ENCODE results near the gene MYOZ2.
"Not testable (repeated sequence)": the region's sequence is repeated elsewhere in the genome, so short reads cannot be mapped to it uniquely, and the experiment has no call there.

The MYOZ2 gene

DNA sequence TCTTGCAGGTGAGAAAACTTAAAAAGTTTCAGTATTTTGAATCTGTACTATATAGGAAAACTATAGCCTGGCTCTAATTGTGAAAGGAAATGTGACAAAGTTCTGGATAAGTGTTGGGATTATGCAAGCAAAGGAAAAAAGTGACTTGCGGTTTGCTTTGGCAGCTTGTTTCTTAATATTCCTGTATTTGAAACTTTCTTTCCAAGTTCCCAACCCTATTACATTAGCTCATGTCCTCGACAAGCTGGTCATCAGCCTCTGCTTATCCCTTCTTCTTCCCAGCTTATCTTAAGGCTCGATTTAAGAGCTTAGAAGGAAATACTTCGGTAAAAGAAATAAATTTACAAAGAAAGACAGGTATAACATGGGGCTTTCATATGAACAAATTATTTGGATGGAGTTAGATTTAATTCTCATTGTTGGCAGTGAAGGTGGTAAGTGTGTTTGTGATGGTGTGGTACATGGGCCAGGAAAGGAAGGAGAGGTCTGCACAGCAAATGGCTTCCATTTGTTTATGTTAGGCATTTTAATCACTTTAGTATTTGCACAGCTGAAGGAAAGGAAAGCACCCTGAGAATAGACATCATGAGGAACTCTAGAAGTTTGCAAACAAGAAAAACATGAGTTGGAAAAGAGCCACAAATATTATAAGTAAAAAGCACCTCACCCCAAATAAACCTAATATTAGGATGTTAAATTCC, 5.1 kb upstream of the MYOZ2 start:
- no peak for DNase-seq

DNA sequence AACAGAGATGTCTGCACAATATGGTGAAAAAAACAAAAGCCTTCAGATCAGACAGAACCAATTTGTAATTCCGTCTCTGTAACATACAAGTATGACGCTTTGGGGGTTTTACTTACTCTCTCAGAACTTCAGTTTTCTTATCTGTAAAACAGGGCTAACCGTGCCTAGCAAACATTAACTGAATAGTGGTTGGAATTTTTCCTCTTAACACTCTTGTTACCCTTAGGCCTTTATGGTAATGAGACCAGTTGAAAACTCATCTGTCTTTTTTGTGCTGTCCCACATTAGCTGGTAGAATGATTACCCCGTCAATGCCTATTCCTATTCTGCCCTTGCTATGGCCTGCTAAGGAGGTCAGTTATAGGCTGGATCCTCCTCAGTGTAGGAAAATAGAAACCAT, 4.5 kb upstream of the MYOZ2 start:
- DNase-seq = no peak

DNA sequence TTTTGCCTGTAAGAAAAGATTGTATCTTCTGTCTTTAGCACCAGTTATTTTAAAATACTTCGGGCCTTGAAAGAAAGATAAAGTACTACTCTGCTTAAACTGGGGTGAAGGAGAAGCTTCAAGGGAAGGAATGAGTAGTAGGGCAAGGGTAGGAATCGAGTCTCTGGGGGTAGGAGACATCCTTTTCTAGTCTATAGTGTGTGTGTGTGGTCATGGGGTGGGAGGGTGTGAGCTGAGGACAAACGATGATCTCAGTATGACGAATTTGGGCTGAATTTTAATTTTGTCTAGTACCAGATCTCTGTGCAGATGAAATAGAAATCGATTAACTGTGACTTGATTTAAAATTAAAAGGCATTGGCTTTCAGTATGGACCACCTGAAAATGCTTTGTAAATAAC, 3.3 kb upstream of the MYOZ2 start:
- no peak for DNase-seq

DNA sequence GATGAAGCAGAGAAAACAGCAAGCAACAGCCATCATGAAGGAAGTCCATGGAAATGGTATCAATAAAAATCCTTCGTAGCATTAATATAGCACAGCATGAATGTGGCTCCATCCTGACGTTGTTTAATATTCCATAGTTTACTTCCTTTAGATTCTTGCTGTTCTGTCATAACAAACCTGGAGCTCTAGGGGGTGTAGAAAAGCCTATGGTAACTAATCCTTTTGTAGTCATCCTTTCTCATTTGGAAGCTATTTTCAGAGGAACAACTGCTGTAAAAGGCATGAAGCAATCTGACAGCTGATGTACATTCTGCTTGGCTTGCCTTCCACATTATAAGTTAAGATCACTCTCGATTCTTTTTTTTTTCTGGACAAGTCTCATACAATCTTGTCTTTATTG, 914 bp downstream of the MYOZ2 start:
- no peak for DNase-seq

DNA sequence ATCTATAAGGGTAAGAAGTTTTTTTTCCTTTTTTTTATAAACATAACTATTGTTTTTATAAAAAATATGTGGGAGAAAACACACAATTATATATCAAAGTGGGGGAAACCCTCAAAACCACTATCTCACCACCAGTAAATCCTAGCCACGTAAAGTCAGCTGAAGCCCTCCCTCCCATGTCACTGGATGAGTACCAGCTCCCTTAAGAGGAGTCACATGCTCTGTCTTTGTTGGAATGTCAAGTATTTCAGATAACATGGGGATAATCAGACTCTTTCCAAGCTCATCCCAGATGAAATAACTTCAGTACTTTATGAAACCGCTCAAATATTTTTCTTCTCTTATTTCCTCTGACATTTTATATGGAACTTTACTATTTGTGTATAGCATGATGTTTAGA, 2.4 kb downstream of the MYOZ2 start:
- DNase-seq = no peak

DNA sequence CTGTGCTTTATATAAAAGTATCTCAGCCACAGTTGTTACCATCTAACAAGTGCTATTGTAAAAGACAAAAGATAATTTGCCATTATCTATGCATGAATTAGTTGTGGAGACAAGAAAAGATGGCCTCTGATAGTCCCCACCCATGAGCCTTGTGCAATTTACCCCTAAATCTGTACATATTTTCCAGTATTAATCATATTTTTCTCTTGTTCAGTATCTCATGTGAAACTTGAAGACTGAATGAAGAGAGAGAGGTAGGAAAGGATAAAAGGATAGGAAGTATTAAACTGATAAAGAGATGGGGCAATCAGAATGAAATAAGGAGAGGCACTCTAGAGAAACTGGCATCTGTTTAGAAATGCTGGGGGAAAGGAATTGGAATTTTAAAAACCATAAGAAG, 3.7 kb downstream of the MYOZ2 start:
- no peak for DNase-seq

DNA sequence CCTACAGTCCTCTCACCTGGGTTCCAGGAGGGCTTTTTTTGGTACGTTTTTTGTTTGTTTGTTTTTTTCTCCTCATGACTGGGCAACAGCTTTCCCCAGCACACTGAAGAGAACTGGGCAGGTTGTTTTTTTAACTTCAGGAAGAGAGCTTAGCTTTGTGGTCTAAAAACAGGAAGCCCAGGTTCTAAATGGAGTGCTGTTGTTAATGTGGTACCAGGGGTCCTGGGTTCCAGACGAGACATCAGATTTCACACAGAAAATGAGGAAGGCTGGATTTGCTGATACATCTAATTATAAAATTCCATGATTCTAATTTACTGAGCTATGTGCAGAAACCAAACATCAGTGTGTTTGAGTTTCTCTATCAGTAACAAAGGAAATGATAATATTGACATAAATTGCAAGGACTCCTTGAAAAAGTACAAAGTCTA, 4.2 kb downstream of the MYOZ2 start:
- DNase-seq = no peak

DNA sequence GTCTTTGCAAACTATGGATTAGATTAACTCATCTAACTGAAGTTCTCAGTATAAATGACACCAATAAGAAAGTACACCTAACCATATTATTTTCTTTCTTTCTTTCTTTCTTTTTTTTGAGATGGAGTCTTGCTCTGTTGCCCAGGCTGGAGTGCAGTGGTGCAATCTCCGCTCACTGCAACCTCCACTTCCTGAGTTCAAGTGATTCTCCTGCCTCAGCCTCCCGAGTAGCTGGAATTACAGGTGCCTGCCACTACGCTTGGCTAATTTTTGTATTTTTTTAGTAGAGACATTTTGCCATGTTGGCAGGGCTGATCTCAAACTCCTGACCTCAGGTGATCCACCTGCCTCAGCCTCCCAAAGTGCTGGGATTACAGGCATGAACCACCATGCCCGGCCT, 5.7 kb downstream of the MYOZ2 start:
- not testable (repeated sequence) for DNase-seq

DNA sequence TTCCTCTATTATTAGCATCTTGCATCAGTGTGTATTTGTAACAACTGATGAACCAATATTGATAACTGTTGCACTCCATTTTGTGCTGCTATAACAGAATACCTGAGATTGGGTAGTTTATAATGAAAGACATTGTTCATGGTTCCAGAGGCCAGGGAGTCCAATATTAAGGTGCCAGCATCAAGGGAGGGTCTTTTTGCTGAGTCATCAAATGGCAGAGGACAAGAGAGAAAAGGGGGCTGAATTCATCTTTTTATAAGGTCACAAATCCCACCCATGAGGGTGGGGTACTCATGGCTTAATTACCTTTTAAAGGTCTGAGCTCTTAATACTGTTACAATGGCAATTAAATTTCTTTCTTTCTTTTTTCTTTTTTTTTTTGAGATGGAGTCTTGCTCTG, 7.2 kb downstream of the MYOZ2 start:
- DNase-seq = no peak

DNA sequence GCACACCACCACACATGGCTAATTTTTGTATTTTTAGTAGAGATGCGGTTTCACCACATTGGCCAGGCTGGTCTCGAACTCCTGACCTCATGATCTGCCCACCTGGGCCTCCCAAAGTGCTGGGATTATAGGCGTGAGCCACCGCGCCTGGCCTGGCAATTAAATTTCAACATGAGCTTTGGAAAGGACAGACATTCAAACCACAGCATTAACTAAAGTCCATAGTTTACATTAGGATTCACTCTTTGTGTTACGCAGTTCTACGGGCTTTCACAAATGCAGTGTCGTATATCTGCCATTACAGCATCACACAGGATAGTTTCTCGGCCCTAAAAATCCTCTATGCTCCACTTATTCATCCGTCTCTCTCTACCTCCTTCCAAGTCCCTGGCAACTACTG, 7.7 kb downstream of the MYOZ2 start:
- DNase-seq = not testable (repeated sequence)

DNA sequence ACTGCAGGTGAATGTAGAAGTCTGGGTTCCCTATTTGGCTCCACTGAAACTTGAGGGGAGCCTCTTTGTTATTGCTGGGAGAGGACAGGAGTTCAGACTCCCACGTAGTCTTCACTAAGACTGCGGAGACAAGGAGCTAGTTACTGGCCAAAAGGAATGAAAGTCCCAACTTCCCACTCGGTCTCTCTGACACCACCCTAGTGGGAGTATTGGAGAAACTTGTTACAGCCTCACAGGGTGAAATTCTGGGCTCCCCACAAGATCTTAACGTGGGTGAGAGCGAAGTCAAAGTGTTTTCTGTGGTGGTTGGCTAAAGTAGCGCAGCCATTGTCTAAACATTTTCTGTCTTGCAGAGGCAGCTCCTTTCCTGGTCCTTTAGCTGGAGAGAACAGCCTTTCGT, 13.5 kb downstream of the MYOZ2 start:
- no peak for DNase-seq

DNA sequence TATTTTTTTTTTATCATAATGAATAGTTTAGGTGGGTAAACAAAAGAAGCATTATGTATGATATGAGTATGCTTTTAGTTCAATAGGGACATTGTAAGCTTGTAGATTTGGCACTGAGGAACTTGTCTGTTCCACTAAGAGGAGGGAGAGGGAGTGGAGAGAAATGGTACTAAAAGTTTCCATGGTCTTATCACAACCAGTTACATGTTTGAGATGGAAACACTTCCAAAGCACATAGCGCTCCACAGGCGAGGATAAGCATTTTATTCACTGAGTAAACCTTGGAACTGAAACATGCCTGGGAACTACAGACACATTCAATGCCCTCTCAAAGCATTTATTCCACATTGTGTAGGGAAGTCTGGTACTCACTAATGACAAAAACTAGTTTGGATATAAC, 15.5 kb downstream of the MYOZ2 start:
- DNase-seq = no peak

DNA sequence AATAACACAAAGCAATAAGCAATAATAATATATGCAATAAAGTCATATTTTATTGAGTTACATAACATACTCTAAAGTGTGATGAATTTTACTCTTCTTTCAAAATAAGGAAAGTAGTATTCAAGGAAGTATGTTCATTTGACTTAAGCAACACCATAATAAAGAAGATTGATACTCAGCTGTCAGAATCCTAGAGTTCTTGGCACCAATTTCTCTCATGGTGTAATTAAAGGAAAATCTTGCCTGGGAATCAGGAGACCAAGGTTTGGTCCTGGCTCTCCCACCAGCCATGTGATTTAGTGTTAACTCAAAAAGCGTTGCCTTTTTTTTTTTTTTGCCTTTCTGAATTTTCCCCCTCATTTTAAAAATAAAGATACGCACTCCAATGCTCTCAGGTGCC, 17.1 kb downstream of the MYOZ2 start:
- DNase-seq = no peak

DNA sequence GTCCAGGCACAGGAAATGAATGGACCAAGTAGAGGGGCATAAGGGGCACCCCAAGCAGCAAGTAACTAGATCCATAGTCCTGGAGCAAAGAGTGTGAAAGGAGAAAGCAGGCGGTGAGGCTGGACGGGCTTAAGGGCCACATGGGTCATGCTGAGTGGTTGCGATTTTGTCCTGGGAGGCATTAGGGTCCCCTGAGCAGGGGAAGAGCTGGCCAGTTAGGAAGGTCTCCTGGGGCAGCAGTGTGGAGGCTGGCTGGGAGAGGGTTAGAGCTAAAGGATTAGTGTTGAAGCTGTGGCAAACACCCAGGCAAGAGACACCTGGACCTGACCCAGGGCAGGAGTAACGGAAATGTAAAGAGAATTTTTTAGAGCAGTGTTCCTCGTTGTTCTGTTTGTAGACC, 26.5 kb downstream of the MYOZ2 start:
- DNase-seq = no peak

DNA sequence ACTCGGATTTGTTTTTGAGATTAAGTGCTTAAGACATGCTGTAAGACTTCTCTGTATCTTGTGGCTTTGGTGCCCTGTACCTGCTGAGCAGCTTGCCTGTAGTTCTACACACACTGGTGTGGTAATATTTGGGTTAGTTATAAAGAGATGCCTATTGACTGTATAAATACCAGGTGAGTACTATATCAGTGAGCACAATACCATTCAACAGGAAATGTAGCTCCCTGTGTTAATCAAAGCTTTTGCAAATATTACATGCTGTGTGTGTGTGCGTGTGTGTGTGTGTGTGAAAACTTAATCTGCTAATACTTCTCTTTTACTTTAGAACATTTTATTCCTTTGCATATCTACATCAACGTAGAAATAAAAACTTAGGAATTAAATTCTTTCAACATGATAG, 30.1 kb downstream of the MYOZ2 start:
- no peak for DNase-seq

DNA sequence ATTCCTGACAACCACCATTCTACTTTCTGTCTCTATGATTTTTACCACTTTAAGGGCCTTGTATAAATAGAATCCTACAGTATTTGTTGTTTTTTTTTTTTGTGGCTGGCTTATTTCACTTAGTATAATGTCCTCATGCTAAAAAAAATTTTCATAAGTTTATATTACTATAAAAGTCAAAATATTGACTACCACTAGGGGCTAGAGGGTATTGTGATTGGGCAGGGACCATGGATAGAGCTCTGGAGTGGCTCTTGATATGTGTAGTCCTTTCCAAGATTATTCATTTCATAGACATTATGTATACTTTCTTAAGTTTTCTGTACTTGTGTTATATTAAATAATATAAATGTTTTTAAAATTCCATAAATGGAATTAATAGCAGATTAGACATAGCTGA, 34.6 kb downstream of the MYOZ2 start:
- no peak for DNase-seq

DNA sequence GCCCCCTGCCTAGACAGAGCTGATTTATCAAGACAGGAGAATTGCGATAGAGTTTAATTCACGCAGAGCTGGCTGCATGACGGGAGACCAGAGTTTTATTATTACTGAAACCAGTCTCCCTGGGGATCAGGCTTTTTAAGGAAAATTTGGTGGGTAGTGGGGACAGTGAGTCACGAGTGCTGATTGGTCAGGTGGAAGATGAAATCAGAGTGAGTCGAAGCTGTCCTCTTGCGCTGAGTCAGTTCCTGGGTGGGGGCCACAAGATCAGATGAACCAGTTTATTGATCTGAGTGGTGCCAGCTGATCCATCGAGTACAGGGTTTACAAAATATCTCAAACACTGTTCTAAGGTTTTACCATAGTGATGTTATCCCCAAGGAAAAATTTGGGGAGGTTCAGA, 36.6 kb downstream of the MYOZ2 start:
- DNase-seq = no peak

DNA sequence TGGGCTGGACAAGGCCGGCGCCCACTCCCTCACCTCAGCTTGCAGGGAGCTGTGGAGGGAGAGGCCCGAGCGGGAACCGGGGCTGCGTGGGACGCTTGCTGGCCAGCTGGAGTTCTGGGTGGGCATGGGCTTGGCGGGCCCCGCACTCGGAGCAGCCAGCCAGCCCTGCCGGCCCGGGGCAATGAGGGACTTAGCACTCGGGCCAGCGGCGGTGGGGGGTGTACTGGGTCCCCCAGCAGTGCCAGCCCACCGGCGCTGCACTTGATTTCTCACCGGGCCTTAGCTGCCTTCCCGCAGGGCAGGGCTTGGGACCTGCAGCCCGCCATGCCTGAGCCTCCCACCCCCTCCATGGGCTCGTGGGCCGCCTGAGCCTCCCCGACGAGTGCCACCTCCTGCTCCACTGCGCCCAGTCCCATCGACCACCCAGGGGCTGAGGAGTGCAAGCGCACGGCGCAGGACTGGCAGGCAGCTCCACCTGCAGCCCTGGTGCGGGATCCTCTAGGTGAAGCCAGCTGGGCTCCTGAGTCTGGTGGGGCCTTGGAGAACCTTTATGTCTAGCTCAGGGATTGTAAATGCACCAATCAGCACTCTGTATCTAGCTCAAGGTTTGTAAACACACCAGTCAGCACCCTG, 38.2 kb downstream of the MYOZ2 start:
- DNase-seq = not testable (repeated sequence)

DNA sequence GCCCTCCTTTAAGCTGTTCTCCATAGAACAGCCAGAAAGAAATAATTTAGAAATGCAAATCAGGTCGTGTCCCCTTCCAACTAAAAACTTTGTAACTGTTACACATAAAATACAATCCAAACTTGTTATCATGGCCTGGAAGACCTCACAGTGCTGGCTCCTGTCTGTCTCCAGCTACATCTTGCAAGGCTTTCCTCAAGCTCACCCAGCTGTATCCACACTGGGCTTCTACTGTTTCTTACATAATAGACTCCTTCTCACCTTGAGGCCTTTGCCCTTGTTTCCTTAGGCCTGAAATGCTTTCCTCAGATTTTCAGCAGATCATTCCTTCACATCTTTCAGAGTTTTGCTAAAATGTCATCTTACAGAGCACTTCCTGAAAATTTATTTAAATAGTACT, 43.4 kb downstream of the MYOZ2 start:
- no peak for DNase-seq

DNA sequence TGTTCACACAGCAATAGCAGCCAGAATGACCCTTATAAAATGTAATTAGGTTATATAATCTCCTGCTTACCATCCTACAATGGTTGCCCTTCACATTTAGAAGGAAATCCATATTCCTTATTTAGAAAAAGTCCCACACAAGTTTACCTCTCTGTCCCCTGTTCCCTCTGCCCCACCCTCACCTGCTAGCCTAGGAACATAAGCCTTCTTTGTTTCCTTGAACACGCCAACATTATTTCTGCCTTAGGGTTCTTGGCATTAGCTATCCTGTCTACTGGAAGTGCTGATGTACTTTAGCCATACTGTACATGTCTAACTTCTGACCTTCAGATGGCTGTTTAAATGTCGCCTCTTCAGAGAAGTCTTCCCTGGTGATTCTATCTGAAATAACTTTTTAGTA, 48.5 kb downstream of the MYOZ2 start:
- no peak for DNase-seq

DNA sequence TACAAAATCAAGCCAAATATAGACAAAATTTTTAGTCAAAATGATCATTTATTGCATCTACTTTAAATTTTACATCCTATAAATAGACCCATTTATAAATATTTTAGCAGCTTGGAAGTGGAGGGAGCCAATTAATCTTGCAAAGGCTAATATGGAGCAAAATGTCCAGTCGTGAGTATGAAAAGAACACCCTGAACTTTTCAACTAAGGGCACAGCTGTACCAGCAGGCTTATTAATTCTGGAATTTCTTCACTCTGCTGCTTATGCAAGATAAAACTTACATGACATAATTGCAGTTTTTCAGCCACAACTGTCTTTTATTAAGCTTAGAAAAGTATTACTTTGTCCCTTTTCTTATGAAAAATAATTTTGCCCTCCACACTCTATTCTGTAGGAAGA, 54.0 kb downstream of the MYOZ2 start:
- no peak for DNase-seq

DNA sequence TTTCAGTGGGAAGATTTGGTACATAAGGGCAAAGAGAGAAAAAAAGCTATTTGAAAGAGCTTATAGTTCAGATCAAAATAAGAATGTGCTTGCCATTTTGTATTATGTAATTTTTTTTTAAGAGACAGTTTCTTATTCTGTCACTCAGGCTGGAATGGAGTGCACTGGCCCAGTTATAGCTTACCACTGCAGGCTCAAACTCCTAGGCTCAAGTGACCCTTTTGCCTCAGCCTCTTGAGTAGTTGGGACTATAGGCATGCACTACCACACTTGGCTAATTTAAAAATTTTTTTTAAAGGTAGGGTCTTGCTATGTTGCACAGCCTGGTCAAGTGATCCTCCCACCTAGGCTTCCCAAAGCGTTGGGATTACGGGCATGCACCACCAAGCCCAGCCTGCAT, 54.7 kb downstream of the MYOZ2 start:
- DNase-seq = no peak

DNA sequence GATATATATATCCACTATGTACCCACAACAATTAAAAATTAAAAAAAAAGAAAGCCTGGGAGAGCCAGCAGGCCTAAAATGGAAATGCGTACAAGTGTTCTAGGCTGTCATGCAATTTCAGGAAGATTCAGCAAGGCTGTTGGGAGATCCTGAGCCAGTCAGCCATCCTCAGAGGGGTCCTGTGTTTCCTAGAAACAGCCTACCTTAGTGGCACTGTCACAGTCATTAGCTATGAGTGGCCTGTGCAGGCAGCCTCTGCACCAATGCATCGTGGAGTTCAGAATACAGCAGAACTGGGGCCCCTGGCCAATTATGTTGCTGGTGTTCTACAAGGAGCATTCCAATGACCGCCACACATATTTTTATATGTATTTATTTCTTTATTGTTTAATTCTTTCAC, 55.9 kb downstream of the MYOZ2 start:
- no peak for DNase-seq

DNA sequence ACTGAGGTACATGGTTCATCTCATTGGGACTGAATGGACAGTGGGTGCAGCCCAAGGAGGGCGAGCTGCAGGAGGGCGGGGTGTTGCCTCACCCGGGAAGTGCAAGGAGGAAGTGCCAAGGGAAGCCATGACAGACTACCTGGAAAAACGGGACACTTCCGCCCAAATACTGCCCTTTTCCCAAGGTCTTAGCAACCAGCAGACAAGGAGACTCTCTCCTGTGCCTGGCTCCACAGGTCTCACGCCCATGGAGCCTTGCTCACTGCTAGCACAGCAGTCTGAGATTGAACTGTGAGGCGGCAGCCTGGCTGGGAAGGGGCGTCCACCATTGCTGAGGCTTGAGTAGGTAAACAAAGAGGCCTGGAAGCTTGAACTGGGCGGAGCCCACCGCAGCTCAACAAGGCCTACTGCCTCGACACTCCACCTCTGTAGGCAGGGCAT, 62.2 kb downstream of the MYOZ2 start:
- DNase-seq = no peak

DNA sequence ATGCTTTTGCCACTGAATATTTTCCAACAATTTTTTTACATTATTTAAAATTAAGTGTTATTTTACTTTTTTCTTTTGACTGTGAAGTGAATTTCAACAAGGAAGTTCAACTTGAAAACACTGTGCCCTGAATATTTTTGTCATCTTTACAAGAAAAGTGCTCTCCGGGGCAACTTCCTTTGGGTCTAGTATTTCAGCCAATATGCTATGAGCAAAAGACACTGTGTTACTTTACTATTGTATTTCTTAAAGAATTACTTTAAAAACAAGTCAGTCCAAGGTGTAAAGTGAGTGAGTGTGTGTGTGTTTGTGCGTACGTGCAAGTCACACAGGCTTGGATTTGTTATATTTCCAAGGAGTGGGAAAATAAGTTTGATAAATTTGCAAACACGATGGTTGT, 69.3 kb downstream of the MYOZ2 start:
- no peak for DNase-seq

Data from NCI-H1436 treated with DMSO at 0.1 percent for 48 hours (cell line).